Karpas-422 (cell line): ENCODE results near the gene HSD11B1L. TPM values are rescaled to one million over a fixed set of nuclear protein-coding genes. Genes with fewer than 3 reads are reported as not detected.

Experiments
- DNase-seq: peaks from one replicate; pipeline ENCODE4 v3.0.0-alpha.2; 2015
- H2AFZ ChIP-seq: fragments of 200-600 bp; sonication (generic); 2 replicates; pipeline ENCODE4 v1.6.1; 2014; ENCODE audit warnings: antibody characterized with exemption, low read length, mixed read lengths
- H3K27ac ChIP-seq: fragments of 200-600 bp; sonication (generic); 2 replicates; pipeline ENCODE4 v1.5.1; 2014; ENCODE audit warnings: mild to moderate bottlenecking, low read length, moderate library complexity
- H3K27me3 ChIP-seq: fragments of 200-600 bp; sonication (generic); 2 replicates; pipeline ENCODE4 v1.6.1; 2014; ENCODE audit warnings: low read length, mixed read lengths
- H3K36me3 ChIP-seq: fragments of 200-600 bp; sonication (generic); 2 replicates; pipeline ENCODE4 v1.6.1; 2014; ENCODE audit warnings: low read length, mixed read lengths; ENCODE audit not compliant: insufficient read depth
- H3K4me1 ChIP-seq: fragments of 200-600 bp; sonication (generic); 2 replicates; pipeline ENCODE4 v1.6.1; 2014; ENCODE audit warnings: mild to moderate bottlenecking, low read length, mixed read lengths
- H3K4me2 ChIP-seq: fragments of 200-600 bp; sonication (generic); 2 replicates; pipeline ENCODE4 v1.6.1; 2014; ENCODE audit warnings: low read length, low read depth, mild to moderate bottlenecking; ENCODE audit not compliant: poor library complexity, severe bottlenecking
- H3K4me3 ChIP-seq: fragments of 200-600 bp; sonication (generic); 2 replicates; pipeline ENCODE4 v1.5.1; 2014; ENCODE audit warnings: mild to moderate bottlenecking, antibody characterized with exemption, low read length, mixed read lengths
- H3K79me2 ChIP-seq: fragments of 200-600 bp; sonication (generic); 2 replicates; pipeline ENCODE4 v1.6.1; 2014; ENCODE audit warnings: mild to moderate bottlenecking, low read length, mixed read lengths
- H3K9ac ChIP-seq: fragments of 200-600 bp; sonication (generic); 2 replicates; pipeline ENCODE4 v1.6.0; 2014; ENCODE audit warnings: low read length
- H3K9me2 ChIP-seq: fragments of 200-600 bp; sonication (generic), shearing (Covaris generic); replicated peaks from 2 replicates; pipeline ENCODE4 v1.6.0; 2014; ENCODE audit warnings: mild to moderate bottlenecking, low read length, moderate library complexity; ENCODE audit not compliant: insufficient read depth
- H3K9me3 ChIP-seq: fragments of 300-700, 200-600 bp; sonication (generic); 2 replicates; pipeline ENCODE4 v1.6.1; 2014; ENCODE audit warnings: low read length, mixed read lengths
- H4K20me1 ChIP-seq: fragments of 200-600 bp; sonication (generic); 2 replicates; pipeline ENCODE4 v1.6.1; 2014; ENCODE audit warnings: mild to moderate bottlenecking, antibody characterized with exemption, low read length, low read depth; ENCODE audit not compliant: insufficient read depth
- total RNA-seq: library from RNA; depleted of rRNA; stranded (reverse); fragments of >200 nt; shearing (Covaris generic); gene quantifications from 2 replicates; pipeline ENCODE4 v1.2.3, GENCODE V29; 2014; ENCODE audit warnings: low replicate concordance

HSD11B1L gene
- total RNA-seq, 1 experiment from 2014 or later: 6.9 TPM

GRCh38 chr19:5654931-5655330 lies 25.9 kb upstream of the HSD11B1L start:
- no peaks in the 10 kb centered on the region for H3K27me3 ChIP-seq
- H3K9me2 ChIP-seq: no peaks in the 10 kb centered on the region
- H3K36me3 ChIP-seq: peaks cover 43% of the 10 kb centered on the region
- no peak overlapping the region for H3K9ac ChIP-seq
- no peak overlapping the region for H3K27ac ChIP-seq
- H3K4me3 ChIP-seq: no peak overlapping the region
- H3K4me2 ChIP-seq: no peak overlapping the region
- H3K4me1 ChIP-seq: no peaks in the 10 kb centered on the region
- peaks cover 22% of the 10 kb centered on the region; the same call in 1 of the 2 replicates for H3K79me2 ChIP-seq
- no peak overlapping the region for H2AFZ ChIP-seq
- H4K20me1 ChIP-seq: 0 out of 2 replicates have a peak, but pooled peaks cover 4% of the 10 kb centered on the region
- no peaks in the 10 kb centered on the region for H3K9me3 ChIP-seq
- peak; percentile 19 for DNase-seq

DNA sequence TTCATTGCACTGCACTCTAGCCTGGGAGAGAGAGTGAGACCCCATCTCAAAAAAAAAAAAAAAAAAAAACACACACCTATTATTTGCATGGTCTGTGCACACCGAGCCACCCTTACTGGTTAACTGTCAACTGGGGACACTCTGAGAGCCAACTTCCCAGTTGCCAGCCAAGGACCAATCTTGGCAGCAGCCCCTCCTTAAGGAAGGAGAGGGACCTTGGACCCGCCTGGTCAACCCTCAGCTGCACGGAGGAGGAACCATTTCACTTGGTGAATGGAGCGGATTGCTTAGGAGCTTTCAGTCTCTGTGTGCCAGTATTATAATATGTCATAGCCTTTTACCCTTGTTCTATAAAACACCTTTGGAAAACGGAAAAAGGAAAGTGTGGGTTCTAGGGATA lies 25.4 kb upstream of the HSD11B1L start:
- H3K9ac ChIP-seq: no peak overlapping the region
- H3K36me3 ChIP-seq: peaks cover 42% of the 10 kb centered on the region
- no peak overlapping the region for H3K27ac ChIP-seq
- H3K4me1 ChIP-seq: no peaks in the 10 kb centered on the region
- H2AFZ ChIP-seq: no peak overlapping the region
- H4K20me1 ChIP-seq: 0 out of 2 replicates have a peak, but pooled peaks cover 4% of the 10 kb centered on the region
- H3K4me2 ChIP-seq: no peak overlapping the region
- H3K27me3 ChIP-seq: no peaks in the 10 kb centered on the region
- H3K9me3 ChIP-seq: no peaks in the 10 kb centered on the region
- DNase-seq: no peak
- H3K4me3 ChIP-seq: no peak overlapping the region
- no peaks in the 10 kb centered on the region for H3K9me2 ChIP-seq
- H3K79me2 ChIP-seq: peaks cover 22% of the 10 kb centered on the region; the same call in 1 of the 2 replicates

- no peaks in the 10 kb centered on the region for H3K4me1 ChIP-seq
- H3K9me3 ChIP-seq: no peaks in the 10 kb centered on the region
- no peak overlapping the region for H3K4me2 ChIP-seq
- H2AFZ ChIP-seq: no peak overlapping the region
- H3K36me3 ChIP-seq: peaks cover 46% of the 10 kb centered on the region
- no peaks in the 10 kb centered on the region for H3K9me2 ChIP-seq
- no peak overlapping the region for H3K4me3 ChIP-seq
- DNase-seq: no peak
- peaks cover 7% of the 10 kb centered on the region; the same call in 1 of the 2 replicates for H4K20me1 ChIP-seq
- H3K9ac ChIP-seq: no peak overlapping the region
- H3K79me2 ChIP-seq: peaks cover 14% of the 10 kb centered on the region; the same call in 1 of the 2 replicates
- H3K27me3 ChIP-seq: no peaks in the 10 kb centered on the region
- H3K27ac ChIP-seq: no peak overlapping the region
These were observed 19.3 kb upstream of the HSD11B1L start for GRCh38 chr19:5661483-5661882.

DNA sequence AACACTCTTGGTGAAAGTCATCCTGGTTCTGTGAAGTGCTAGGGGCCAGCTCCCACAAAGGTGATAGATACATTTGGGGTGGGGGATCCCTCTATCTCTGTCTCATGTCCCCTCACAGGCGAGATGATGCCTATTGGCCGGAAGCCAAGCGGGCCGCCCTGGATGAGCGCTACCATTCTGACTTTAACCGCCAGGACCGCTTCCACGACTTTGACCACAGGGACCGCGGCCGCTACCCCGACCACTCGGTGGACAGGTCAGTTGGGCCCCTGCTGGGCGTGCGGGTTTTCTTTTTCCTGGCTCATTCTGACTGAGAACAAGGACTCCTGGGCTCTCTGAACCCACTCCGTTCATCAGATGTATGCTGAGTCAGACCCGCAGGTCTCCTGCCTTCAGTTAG lies 16.9 kb upstream of the HSD11B1L start:
- H3K9me2 ChIP-seq: no peaks in the 10 kb centered on the region
- no peaks in the 10 kb centered on the region for H3K4me1 ChIP-seq
- no peak overlapping the region for H3K27ac ChIP-seq
- peaks cover 10% of the 10 kb centered on the region; the same call in 1 of the 2 replicates for H4K20me1 ChIP-seq
- no peak overlapping the region for H3K9ac ChIP-seq
- no peak overlapping the region for H3K4me2 ChIP-seq
- no peak overlapping the region for H2AFZ ChIP-seq
- DNase-seq: no peak
- no peaks in the 10 kb centered on the region for H3K9me3 ChIP-seq
- no peaks in the 10 kb centered on the region for H3K27me3 ChIP-seq
- H3K79me2 ChIP-seq: peaks cover 12% of the 10 kb centered on the region; the same call in 1 of the 2 replicates
- H3K36me3 ChIP-seq: peaks cover 57% of the 10 kb centered on the region
- H3K4me3 ChIP-seq: no peak overlapping the region

DNA sequence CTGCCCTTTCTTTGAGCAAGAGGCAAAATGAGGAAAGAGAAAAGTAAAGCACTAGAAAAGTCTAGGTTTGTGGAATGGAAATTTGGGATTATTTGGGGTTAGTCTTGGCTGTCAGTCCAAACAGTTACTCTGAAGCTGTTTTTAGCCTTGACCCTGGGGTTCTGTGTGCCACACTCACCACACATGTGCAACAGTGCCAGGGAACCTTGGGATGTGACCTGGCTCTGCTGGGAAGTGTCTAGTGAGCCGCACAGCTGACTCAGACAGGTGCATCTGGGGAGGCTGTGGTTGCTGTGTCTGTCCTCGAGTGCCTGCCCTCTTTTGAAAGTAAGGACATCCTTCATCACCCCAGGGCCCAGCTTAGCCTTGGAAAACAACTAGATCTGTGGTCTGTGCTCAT lies 16.3 kb upstream of the HSD11B1L start:
- peaks cover 12% of the 10 kb centered on the region; the same call in 1 of the 2 replicates for H3K79me2 ChIP-seq
- peaks cover 10% of the 10 kb centered on the region; the same call in 1 of the 2 replicates for H4K20me1 ChIP-seq
- no peak overlapping the region for H3K4me2 ChIP-seq
- no peaks in the 10 kb centered on the region for H3K27me3 ChIP-seq
- H3K36me3 ChIP-seq: peaks cover 63% of the 10 kb centered on the region
- H3K9ac ChIP-seq: no peak overlapping the region
- no peaks in the 10 kb centered on the region for H3K9me2 ChIP-seq
- no peak overlapping the region for H3K27ac ChIP-seq
- H3K9me3 ChIP-seq: no peaks in the 10 kb centered on the region
- H3K4me1 ChIP-seq: no peaks in the 10 kb centered on the region
- DNase-seq: no peak
- no peak overlapping the region for H2AFZ ChIP-seq
- H3K4me3 ChIP-seq: no peak overlapping the region

- no peaks in the 10 kb centered on the region for H3K9me3 ChIP-seq
- DNase-seq: peak; percentile 42
- H3K4me2 ChIP-seq: no peak overlapping the region
- no peak overlapping the region for H3K9ac ChIP-seq
- peaks cover 7% of the 10 kb centered on the region; the same call in 1 of the 2 replicates for H3K79me2 ChIP-seq
- H2AFZ ChIP-seq: no peak overlapping the region
- no peak overlapping the region for H3K27ac ChIP-seq
- H3K36me3 ChIP-seq: peaks cover 60% of the 10 kb centered on the region
- no peaks in the 10 kb centered on the region for H3K9me2 ChIP-seq
- no peaks in the 10 kb centered on the region for H3K27me3 ChIP-seq
- peaks cover 10% of the 10 kb centered on the region; the same call in 1 of the 2 replicates for H4K20me1 ChIP-seq
- no peaks in the 10 kb centered on the region for H3K4me1 ChIP-seq
- H3K4me3 ChIP-seq: no peak overlapping the region
These were observed 14.9 kb upstream of the HSD11B1L start for GRCh38 chr19:5665781-5666513.

DNA sequence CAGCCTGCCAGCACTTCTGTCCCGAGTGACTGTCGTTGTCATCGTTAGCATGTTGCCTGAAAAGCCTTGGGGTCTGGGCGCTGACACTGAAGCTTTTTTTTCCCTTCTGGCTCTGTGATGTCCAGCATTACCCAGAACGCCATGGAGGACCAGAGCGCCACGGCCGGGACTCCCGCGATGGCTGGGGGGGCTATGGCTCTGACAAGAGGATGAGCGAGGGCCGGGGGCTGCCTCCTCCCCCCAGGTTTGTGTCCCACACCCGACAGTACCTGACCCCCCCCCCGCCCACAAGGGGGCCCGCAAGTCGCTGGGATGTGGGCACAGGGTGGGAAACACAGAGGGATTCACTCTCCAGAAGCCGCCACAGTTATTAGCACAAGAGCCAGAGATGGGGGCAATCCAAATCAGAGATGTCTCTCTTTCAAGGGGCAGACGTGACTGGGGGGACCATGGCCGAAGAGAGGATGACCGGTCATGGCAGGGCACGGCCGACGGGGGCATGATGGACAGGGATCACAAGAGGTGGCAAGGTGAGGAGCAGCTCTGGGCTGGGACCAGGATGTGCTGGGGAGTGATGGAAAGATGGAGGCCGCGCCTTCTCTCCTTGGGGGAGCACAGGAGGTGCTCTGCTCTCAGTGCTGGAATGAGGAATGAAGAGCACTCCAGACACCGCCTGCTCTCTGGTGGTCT lies 13.8 kb upstream of the HSD11B1L start:
- Histone ChIP-seq H3K4me1 (no peaks in the 10 kb centered on the region), H3K9me2 (no peaks in the 10 kb centered on the region), H3K9ac (no peak overlapping the region), H3K27me3 (no peaks in the 10 kb centered on the region), H3K27ac (no peak overlapping the region), H3K36me3 (peaks cover 59% of the 10 kb centered on the region), H3K79me2 (peaks cover 7% of the 10 kb centered on the region; the same call in 1 of the 2 replicates), H3K4me3 (no peak overlapping the region), H3K4me2 (no peak overlapping the region), H2AFZ (no peak overlapping the region), H3K9me3 (no peaks in the 10 kb centered on the region), H4K20me1 (peaks cover 10% of the 10 kb centered on the region; the same call in 1 of the 2 replicates)
- DNase-seq: no peak

DNA sequence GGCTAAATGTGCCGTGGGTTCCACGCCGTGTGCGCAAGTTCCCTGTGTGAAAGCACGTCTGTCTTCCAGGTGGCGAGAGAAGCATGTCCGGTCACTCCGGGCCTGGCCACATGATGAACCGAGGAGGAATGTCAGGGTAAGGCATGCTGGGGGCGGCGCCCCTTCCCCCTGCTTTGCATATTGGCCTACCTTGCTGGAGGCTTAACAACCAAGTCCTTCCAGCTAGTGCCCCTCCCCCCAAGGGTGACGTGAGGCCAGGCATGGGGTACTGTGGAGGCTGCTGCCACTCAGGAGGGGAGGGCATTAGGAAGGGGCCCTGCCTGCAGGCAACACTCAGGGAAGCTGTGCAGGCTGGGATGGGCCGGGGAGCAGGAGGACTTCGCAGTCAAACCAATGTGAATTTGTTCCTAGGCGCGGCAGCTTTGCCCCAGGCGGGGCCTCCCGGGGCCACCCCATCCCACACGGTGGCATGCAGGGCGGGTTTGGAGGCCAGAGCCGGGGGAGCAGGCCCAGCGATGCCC lies 13.0 kb upstream of the HSD11B1L start:
- no peak overlapping the region for H2AFZ ChIP-seq
- H3K36me3 ChIP-seq: peaks cover 59% of the 10 kb centered on the region
- no peak for DNase-seq
- no peaks in the 10 kb centered on the region for H3K4me1 ChIP-seq
- no peak overlapping the region for H3K27ac ChIP-seq
- peaks cover 10% of the 10 kb centered on the region; the same call in 1 of the 2 replicates for H4K20me1 ChIP-seq
- no peak overlapping the region for H3K4me2 ChIP-seq
- H3K9me2 ChIP-seq: no peaks in the 10 kb centered on the region
- no peak overlapping the region for H3K4me3 ChIP-seq
- H3K79me2 ChIP-seq: peaks cover 7% of the 10 kb centered on the region; the same call in 1 of the 2 replicates
- H3K9me3 ChIP-seq: no peaks in the 10 kb centered on the region
- no peak overlapping the region for H3K9ac ChIP-seq
- no peaks in the 10 kb centered on the region for H3K27me3 ChIP-seq
